OCI-LY3 (cell line): ENCODE results near the gene PRKAA1.

Source experiments
- H2AFZ ChIP-seq: fragments of 200-600, 300-600 bp; shearing (Covaris generic); 2 replicates; pipeline ENCODE4 v1.6.0; 2014; ENCODE audit warnings: antibody characterized with exemption, low read depth, low read length
- H3K27ac ChIP-seq: fragments of 200-600, 300-600 bp; sonication (generic); 2 replicates; pipeline ENCODE4 v1.5.1; 2014; ENCODE audit warnings: mild to moderate bottlenecking, low read length, moderate library complexity, mixed read lengths
- H3K27me3 ChIP-seq: fragments of 200-600, 300-600 bp; sonication (generic); 2 replicates; pipeline ENCODE4 v1.6.1; 2014; ENCODE audit warnings: low read depth, low read length, mixed read lengths
- H3K36me3 ChIP-seq: fragments of 200-600, 300-600 bp; sonication (generic); replicated peaks from 2 replicates; pipeline ENCODE3; 2014; ENCODE audit warnings: low read depth, low read length, mixed read lengths
- H3K4me1 ChIP-seq: fragments of 300-600, 200-600 bp; sonication (generic); 2 replicates; pipeline ENCODE4 v1.6.1; 2014; ENCODE audit warnings: low read length, mixed read lengths
- H3K4me2 ChIP-seq: fragments of 200-600, 300-600 bp; sonication (generic); 2 replicates; pipeline ENCODE4 v1.6.1; 2014; ENCODE audit warnings: low read length, mixed read lengths
- H3K4me3 ChIP-seq: fragments of 300-600, 200-600 bp; sonication (generic); 2 replicates; pipeline ENCODE4 v1.5.1; 2014; ENCODE audit warnings: antibody characterized with exemption, mild to moderate bottlenecking, low read length, moderate library complexity
- H3K79me2 ChIP-seq: fragments of 300-600, 200-600 bp; shearing (Covaris generic); 2 replicates; pipeline ENCODE4 v1.6.1; 2014; ENCODE audit warnings: mild to moderate bottlenecking, low read length, mixed read lengths
- H3K9ac ChIP-seq: fragments of 300-600, 200-600 bp; shearing (Covaris generic); 2 replicates; pipeline ENCODE4 v1.6.0; 2014; ENCODE audit warnings: mild to moderate bottlenecking, low read length, moderate library complexity
- H3K9me3 ChIP-seq: fragments of 200-600, 300-600 bp; shearing (Covaris generic); 2 replicates; pipeline ENCODE4 v1.6.1; 2014; ENCODE audit warnings: low read length, mixed read lengths; ENCODE audit not compliant: insufficient read depth
- H4K20me1 ChIP-seq: fragments of 200-600, 300-600 bp; sonication (generic); 2 replicates; pipeline ENCODE4 v1.6.1; 2016; ENCODE audit warnings: low read length, mixed read lengths; ENCODE audit not compliant: insufficient read depth
- CTCF ChIP-seq: fragments of 200-600, 300-600 bp; sonication (generic); IDR thresholded peaks from 2 replicates; pipeline ENCODE4 v1.5.1; 2014; ENCODE audit warnings: antibody characterized with exemption, low read length, low read depth
- EZH2phosphoT487 ChIP-seq: fragments of 200-600 bp; shearing (Covaris generic); IDR thresholded peaks from 2 replicates; pipeline ENCODE4 v1.6.1; 2018; ENCODE audit warnings: antibody characterized with exemption, mixed run types, low read depth

The PRKAA1 gene

GRCh38 chr5:40755093-40755406 is 43.1 kb downstream of the PRKAA1 start:
- peak overlapping the region; percentile 98 for H3K9ac ChIP-seq
- peaks cover 29% of the 10 kb centered on the region for H3K79me2 ChIP-seq
- H3K4me2 ChIP-seq: peak overlapping the region; percentile 89
- peaks cover 2% of the 10 kb centered on the region for H3K36me3 ChIP-seq
- H3K4me3 ChIP-seq: peak overlapping the region; percentile 100
- no peaks in the 10 kb centered on the region for H3K9me3 ChIP-seq
- TF ChIP-seq EZH2phosphoT487: no peak
- peak; percentile 62 for TF ChIP-seq CTCF
- no peaks in the 10 kb centered on the region for H3K27me3 ChIP-seq
- peak overlapping the region; percentile 96 for H2AFZ ChIP-seq
- no peaks in the 10 kb centered on the region; the same call in 1 of the 2 replicates for H4K20me1 ChIP-seq
- peak overlapping the region; percentile 65 for H3K27ac ChIP-seq
- H3K4me1 ChIP-seq: peaks cover 12% of the 10 kb centered on the region

GRCh38 chr5:40754381-40755092 is 43.6 kb downstream of the PRKAA1 start:
- H2AFZ ChIP-seq: peak overlapping the region; percentile 55; the same call in 1 of the 2 replicates

GRCh38 chr5:40746703-40747102 is 51.5 kb downstream of the PRKAA1 start:
- TF ChIP-seq CTCF: no peak
- no peak for TF ChIP-seq EZH2phosphoT487
- Histone ChIP-seq H3K4me2 (no peak overlapping the region), H3K9me3 (no peaks in the 10 kb centered on the region), H3K4me1 (no peaks in the 10 kb centered on the region), H4K20me1 (no peaks in the 10 kb centered on the region), H3K36me3 (no peaks in the 10 kb centered on the region), H3K9ac (no peak overlapping the region), H3K27me3 (no peaks in the 10 kb centered on the region), H2AFZ (no peak overlapping the region), H3K4me3 (no peak overlapping the region), H3K79me2 (0 out of 2 replicates have a peak, but pooled peaks cover 7% of the 10 kb centered on the region), H3K27ac (no peak overlapping the region)

More at GRCh38 chr5:40754381-40755092, 43.6 kb downstream of the PRKAA1 start:
- Histone ChIP-seq H4K20me1 (no peaks in the 10 kb centered on the region; the same call in 1 of the 2 replicates), H3K79me2 (peaks cover 29% of the 10 kb centered on the region), H3K4me2 (peak overlapping the region; percentile 89), H3K9ac (peak overlapping the region; percentile 98), H3K4me1 (peaks cover 12% of the 10 kb centered on the region), H3K27me3 (no peaks in the 10 kb centered on the region), H3K4me3 (peak overlapping the region; percentile 100), H3K27ac (no peak overlapping the region), H3K9me3 (no peaks in the 10 kb centered on the region), H3K36me3 (peaks cover 2% of the 10 kb centered on the region)
- TF ChIP-seq CTCF (no peak), EZH2phosphoT487 (no peak)

GRCh38 chr5:40743771-40744170 is 54.4 kb downstream of the PRKAA1 start:
- H2AFZ ChIP-seq: no peak overlapping the region
- no peaks in the 10 kb centered on the region for H3K27me3 ChIP-seq
- no peak overlapping the region for H3K27ac ChIP-seq
- H3K9me3 ChIP-seq: no peaks in the 10 kb centered on the region
- H3K4me1 ChIP-seq: no peaks in the 10 kb centered on the region
- H4K20me1 ChIP-seq: no peaks in the 10 kb centered on the region
- H3K4me3 ChIP-seq: no peak overlapping the region
- no peak for TF ChIP-seq CTCF
- TF ChIP-seq EZH2phosphoT487: no peak
- H3K9ac ChIP-seq: no peak overlapping the region
- H3K4me2 ChIP-seq: no peak overlapping the region
- no peaks in the 10 kb centered on the region for H3K79me2 ChIP-seq
- peaks cover 14% of the 10 kb centered on the region for H3K36me3 ChIP-seq
